HCT116 (cell line): ENCODE measurements around the gene RSAD2. TPM values are rescaled to one million over a fixed set of nuclear protein-coding genes. Genes with fewer than 3 reads are reported as not detected.

Source experiments
- ATAC-seq: fragments of 200-7000 bp; cut with Tn5 transposase; 2 replicates; pipeline ENCODE4 v1.9.1; 2020; ENCODE audit warnings: mild to moderate bottlenecking, moderate library complexity
- BruUV-seq: library from RNA; stranded (reverse); fragments of 400-500 nt; replicated peaks from 2 replicates; lab custom pipeline; 2021; lab: Mats Ljungman, UMichigan
- CTCF ChIA-PET: fragments of 300-600 bp; sonication (Branson Sonifier 250); formaldehyde crosslinking; loops from one replicate; lab custom pipeline; 2021; ENCODE audit warnings: antibody characterized with exemption; lab: Charles Lee
- POLR2A ChIA-PET: fragments of 300-600, 350-600 bp; sonication (Branson Sonifier 250); formaldehyde crosslinking; loops from one replicate; lab custom pipeline; 2021; ENCODE audit warnings: antibody characterized with exemption; lab: Charles Lee
- RAD21 ChIA-PET, 2 experiments: fragments of 300-600 bp; sonication (Branson Sonifier 250); formaldehyde crosslinking; loops; one replicate each; lab custom pipeline; 2023; ENCODE audit warnings: low total read pairs in 2 of 2; ENCODE audit not compliant: uncharacterized antibody in 2 of 2, unreplicated experiment in 2 of 2, low non-redundant PET in 1 of 2; lab: Charles Lee
- DNase-seq: peaks from one replicate; pipeline ENCODE4 v3.0.0-alpha.2; 2010; ENCODE audit warnings: low read depth, low spot score
- H2AFZ ChIP-seq: fragments of 200-600 bp; shearing (Covaris generic), sonication (generic); 2 replicates; pipeline ENCODE4 v1.6.1; 2017; ENCODE audit warnings: low read depth, mixed run types, mixed read lengths, antibody characterized with exemption, low read length; ENCODE audit not compliant: poor library complexity, severe bottlenecking
- H3K27ac ChIP-seq: 2 replicates; pipeline ENCODE4 v1.5.1; 2012; ENCODE audit warnings: low read depth, low read length
- H3K27me3 ChIP-seq: fragments of 200-600 bp; sonication (generic); 2 replicates; pipeline ENCODE4 v1.6.1; 2016; ENCODE audit warnings: mixed run types, low read length, mixed read lengths; ENCODE audit not compliant: insufficient read depth
- H3K36me3 ChIP-seq, 2 experiments: fragments of 200-500 bp in 1 of 2; fragments of 200-600 bp in 1 of 2; sonication (Bioruptor generic) in 1 of 2; sonication (generic) in 1 of 2; 2 replicates each; pipeline versions ENCODE4 v1.5.1 to v1.6.1; 2014 to 2016; ENCODE audit warnings: low read length in 2 of 2, inconsistent platforms in 1 of 2, mixed read lengths in 1 of 2, mixed run types in 1 of 2; ENCODE audit not compliant: insufficient read depth in 2 of 2, control insufficient read depth in 1 of 2
- H3K4me1 ChIP-seq, 2 experiments: fragments of 200-600 bp in 1 of 2; sonication (generic) in 1 of 2; 2 replicates each; pipeline versions ENCODE4 v1.5.1 to v1.6.1; 2012 to 2017; ENCODE audit warnings: low read length in 2 of 2, inconsistent platforms in 1 of 2, mild to moderate bottlenecking in 1 of 2, mixed read lengths in 1 of 2, mixed run types in 1 of 2, moderate library complexity in 1 of 2; ENCODE audit not compliant: insufficient read depth in 2 of 2, control insufficient read depth in 1 of 2
- H3K4me2 ChIP-seq: fragments of 200-600 bp; sonication (generic); 2 replicates; pipeline ENCODE4 v1.6.1; 2017; ENCODE audit warnings: mixed run types, low read length, mixed read lengths
- H3K4me3 ChIP-seq, 2 experiments: fragments of 200-600 bp in 1 of 2; sonication (generic) in 1 of 2; replicated peaks in 1 of 2; 2 replicates each; pipeline ENCODE4 v1.5.1; 2011 to 2016; ENCODE audit warnings: low read length in 2 of 2, control low read depth in 1 of 2, low read depth in 1 of 2, mild to moderate bottlenecking in 1 of 2, mixed read lengths in 1 of 2, mixed run types in 1 of 2
- H3K79me2 ChIP-seq: fragments of 200-600 bp; sonication (generic); 2 replicates; pipeline ENCODE4 v1.6.1; 2017; ENCODE audit warnings: mild to moderate bottlenecking, mixed run types, low read length, moderate library complexity, mixed read lengths; ENCODE audit not compliant: insufficient read depth
- H3K9ac ChIP-seq: fragments of 200-600 bp; sonication (generic); 2 replicates; pipeline ENCODE4 v1.6.1; 2016; ENCODE audit warnings: low read length, mixed read lengths
- H3K9me2 ChIP-seq: fragments of 200-600 bp; sonication (generic), shearing (Covaris generic); 2 replicates; pipeline ENCODE4 v1.6.1; 2017; ENCODE audit warnings: mixed run types, mild to moderate bottlenecking, moderate library complexity; ENCODE audit not compliant: insufficient read depth
- H3K9me3 ChIP-seq, 2 experiments: fragments of 200-500 bp in 1 of 2; fragments of 200-600 bp in 1 of 2; sonication (Bioruptor generic) in 1 of 2; sonication (generic) in 1 of 2; 2 replicates each; pipeline ENCODE4 v1.6.1; 2014 to 2017; ENCODE audit warnings: low read length in 2 of 2, mixed read lengths in 2 of 2, inconsistent platforms in 1 of 2, low read depth in 1 of 2, mild to moderate bottlenecking in 1 of 2, mixed run types in 1 of 2, moderate library complexity in 1 of 2; ENCODE audit not compliant: control insufficient read depth in 1 of 2, insufficient read depth in 1 of 2
- H4K20me1 ChIP-seq: fragments of 200-600 bp; sonication (generic), shearing (Covaris generic); 2 replicates; pipeline ENCODE4 v1.6.1; 2017; ENCODE audit warnings: mixed run types, mild to moderate bottlenecking, moderate library complexity; ENCODE audit not compliant: insufficient read depth
- ATF3 ChIP-seq: IDR thresholded peaks from 2 replicates; pipeline ENCODE4 v1.6.1; 2012
- CEBPB ChIP-seq: IDR thresholded peaks from 2 replicates; pipeline ENCODE4 v1.6.1; 2012; ENCODE audit warnings: low read depth
- CTCF ChIP-seq, 3 experiments: fragments of 200-600 bp in 1 of 3; sonication (generic) in 1 of 3; IDR thresholded peaks in 2 of 3; conservative IDR thresholded peaks in 1 of 3; 2 replicates each; pipeline ENCODE4 v1.5.1; 2012 to 2017; ENCODE audit warnings: low read depth in 2 of 3, low read length in 2 of 3, antibody characterized with exemption in 1 of 3, borderline replicate concordance in 1 of 3, control low read depth in 1 of 3, mild to moderate bottlenecking in 1 of 3, mixed read lengths in 1 of 3, mixed run types in 1 of 3, moderate library complexity in 1 of 3; ENCODE audit not compliant: insufficient read depth in 1 of 3
- EGR1 ChIP-seq: IDR thresholded peaks from 2 replicates; pipeline ENCODE4 v1.6.1; 2012; ENCODE audit warnings: low read depth
- EZH2 ChIP-seq: fragments of 200-600 bp; sonication (generic); IDR thresholded peaks from 2 replicates; pipeline ENCODE4 v1.6.1; 2017; ENCODE audit warnings: antibody characterized with exemption, mixed run types
- FOSL1 ChIP-seq: IDR thresholded peaks from 2 replicates; pipeline ENCODE4 v1.6.1; 2012; ENCODE audit warnings: low read depth
- JUND ChIP-seq: IDR thresholded peaks from 2 replicates; pipeline ENCODE4 v1.6.1; 2012
- MAX ChIP-seq: IDR thresholded peaks from 2 replicates; pipeline ENCODE4 v1.6.1; 2012
- POLR2AphosphoS5 ChIP-seq: IDR thresholded peaks from 2 replicates; pipeline ENCODE4 v1.6.1; 2011; ENCODE audit warnings: mild to moderate bottlenecking, low read depth, low read length, moderate library complexity
- RAD21 ChIP-seq: IDR thresholded peaks from 2 replicates; pipeline ENCODE4 v1.6.1; 2012; ENCODE audit warnings: low read depth, mild to moderate bottlenecking
- REST ChIP-seq: IDR thresholded peaks from 2 replicates; pipeline ENCODE4 v1.6.1; 2012; ENCODE audit warnings: low read depth
- SIN3A ChIP-seq: IDR thresholded peaks from 2 replicates; pipeline ENCODE4 v1.6.1; 2012; ENCODE audit warnings: low read depth
- SRF ChIP-seq: IDR thresholded peaks from 2 replicates; pipeline ENCODE4 v1.6.1; 2012; ENCODE audit warnings: low read depth
- TCF7L2 ChIP-seq: IDR thresholded peaks from 2 replicates; pipeline ENCODE4 v1.7.0; 2011; ENCODE audit warnings: borderline replicate concordance, inconsistent platforms; ENCODE audit not compliant: insufficient read depth, insufficient read length; ENCODE audit errors: extremely low read depth
- YY1 ChIP-seq: IDR thresholded peaks from 2 replicates; pipeline ENCODE4 v1.6.1; 2011; ENCODE audit warnings: low read length, low read depth, moderate library complexity, mild to moderate bottlenecking; ENCODE audit not compliant: insufficient replicate concordance; ENCODE audit errors: extremely low read depth
- ZBTB33 ChIP-seq: IDR thresholded peaks from 2 replicates; pipeline ENCODE4 v1.6.1; 2011; ENCODE audit warnings: mild to moderate bottlenecking, low read length, moderate library complexity; ENCODE audit not compliant: insufficient replicate concordance; ENCODE audit errors: extremely low read depth
- ZFX ChIP-seq: fragments of 450-650 bp; IDR thresholded peaks from 2 replicates; pipeline ENCODE4 v1.6.1; 2017
- intact Hi-C: fragments of 100-400 bp; cut with micrococcal nuclease; formaldehyde crosslinking; loops from 2 replicates; pipeline ENCODE4 v1.10.0; 2022
- total RNA-seq: library from RNA; stranded (reverse); gene quantifications from one replicate; pipeline ENCODE4 v1.2.1, GENCODE V29; 2021; ENCODE audit not compliant: unreplicated experiment

RSAD2 gene
- total RNA-seq, 1 experiment from 2014 or later: not detected

GRCh38 chr2:6941299-6942046 is 63.9 kb downstream of the RSAD2 start:
- DNase-seq (no peak), ATAC-seq (no peak)
- H3K4me2 ChIP-seq: no peak overlapping the region
- no peaks in the 10 kb centered on the region for H4K20me1 ChIP-seq
- no peaks in the 10 kb centered on the region; the same call in 1 of the 2 replicates for H3K79me2 ChIP-seq
- no TSS peak for BruUV-seq
- H3K9me3 ChIP-seq: no peaks in the 10 kb centered on the region
- no peaks in the 10 kb centered on the region for H3K4me1 ChIP-seq
- H3K27ac ChIP-seq: no peak overlapping the region
- no peaks in the 10 kb centered on the region for H3K9me2 ChIP-seq
- intact Hi-C loops: no loop called here
- TF ChIP-seq MAX (no peak), TCF7L2 (no peak), CEBPB (no peak), POLR2AphosphoS5 (no peak), JUND (no peak), ZFX (no peak), EZH2 (no peak), SIN3A (no peak), ZBTB33 (no peak), FOSL1 (no peak), YY1 (no peak), SRF (no peak), EGR1 (no peak), ATF3 (no peak), RAD21 (no peak), CTCF (IDR thresholded peaks at IDR 0.05 in 2 of 3, conservative IDR thresholded peaks at IDR 0.05 in 1 of 3; ENCODE audit: borderline replicate concordance in 1 of 3, insufficient read depth in 1 of 3, low read depth in 2 of 3, low read length in 2 of 3) (no peak), REST (no peak)
- RAD21 ChIA-PET: no interaction called here
- CTCF ChIA-PET: no interaction called here
- no peak overlapping the region for H3K4me3 ChIP-seq
- no peaks in the 10 kb centered on the region for H3K27me3 ChIP-seq
- H3K36me3 ChIP-seq: no peaks in the 10 kb centered on the region
- no peak overlapping the region for H2AFZ ChIP-seq
- no peak overlapping the region for H3K9ac ChIP-seq
- POLR2A ChIA-PET: no interaction called here
